SH-SY5Y (cell line): ENCODE measurements around the gene ZKSCAN8.

Experiments used
- GATA2 ChIP-seq: IDR thresholded peaks from 2 replicates; pipeline ENCODE4 v1.6.1; 2011; ENCODE audit warnings: mild to moderate bottlenecking, low read depth, low read length
- GATA3 ChIP-seq: IDR thresholded peaks from 2 replicates; pipeline ENCODE4 v1.6.1; 2011; ENCODE audit warnings: low read depth, mild to moderate bottlenecking, low read length, moderate library complexity

The ZKSCAN8 gene

GRCh38 chr6:28136585-28137504 lies 4.8 kb upstream of the ZKSCAN8 start:
- 0 out of 2 replicates have a peak, but pooled peaks have one; percentile 23 for TF ChIP-seq GATA2
- TF ChIP-seq GATA3 = no peak

- TF ChIP-seq GATA3 = no peak
- TF ChIP-seq GATA2 = no peak
Measured at GRCh38 chr6:28137505-28137981, 4.1 kb upstream of the ZKSCAN8 start.

- TF ChIP-seq GATA2 (no peak), GATA3 (no peak)
Measured at GRCh38 chr6:28139860-28140543, 1.7 kb upstream of the ZKSCAN8 start.

GRCh38 chr6:28140616-28141015 lies 1.1 kb upstream of the ZKSCAN8 start:
- no peak for TF ChIP-seq GATA2
- TF ChIP-seq GATA3 = no peak

GRCh38 chr6:28142446-28142845 lies 763 bp downstream of the ZKSCAN8 start:
- TF ChIP-seq GATA2 (no peak), GATA3 (no peak)

- no peak for TF ChIP-seq GATA3
- no peak for TF ChIP-seq GATA2
Measured at GRCh38 chr6:28145231-28145630, 3.5 kb downstream of the ZKSCAN8 start.

- no peak for TF ChIP-seq GATA2
- no peak for TF ChIP-seq GATA3
Measured at GRCh38 chr6:28152531-28152930, 10.8 kb downstream of the ZKSCAN8 start.

- TF ChIP-seq GATA3 (no peak), GATA2 (no peak)
Measured at GRCh38 chr6:28153546-28153945, 11.9 kb downstream of the ZKSCAN8 start.

- TF ChIP-seq GATA3 = no peak
- TF ChIP-seq GATA2 = no peak
Measured at GRCh38 chr6:28154357-28154756, 12.7 kb downstream of the ZKSCAN8 start.

GRCh38 chr6:28158318-28158717 lies 16.6 kb downstream of the ZKSCAN8 start:
- TF ChIP-seq GATA2 (no peak), GATA3 (no peak)

- TF ChIP-seq GATA2 (no peak), GATA3 (no peak)
Measured at GRCh38 chr6:28159029-28159607, 17.4 kb downstream of the ZKSCAN8 start.

GRCh38 chr6:28160233-28160632 lies 18.6 kb downstream of the ZKSCAN8 start:
- no peak for TF ChIP-seq GATA2
- TF ChIP-seq GATA3 = no peak

GRCh38 chr6:28161410-28162079 lies 19.9 kb downstream of the ZKSCAN8 start:
- TF ChIP-seq GATA3 (no peak), GATA2 (no peak)

- no peak for TF ChIP-seq GATA3
- no peak for TF ChIP-seq GATA2
Measured at GRCh38 chr6:28165563-28165962, 23.9 kb downstream of the ZKSCAN8 start.
